GM21367 (cell line): ENCODE results near the gene DDX6.

ENCODE experiments used
- ATAC-seq: cut with Tn5 transposase; IDR thresholded peaks from one replicate; pipeline ENCODE4 v1.9.1; 2021; ENCODE audit not compliant: unreplicated experiment

DDX6 gene

GRCh38 chr11:118705791-118706545, 85.0 kb downstream of the DDX6 start:
- ATAC-seq: no peak

GRCh38 chr11:118705111-118705741, 85.7 kb downstream of the DDX6 start:
- ATAC-seq: no peak

DNA sequence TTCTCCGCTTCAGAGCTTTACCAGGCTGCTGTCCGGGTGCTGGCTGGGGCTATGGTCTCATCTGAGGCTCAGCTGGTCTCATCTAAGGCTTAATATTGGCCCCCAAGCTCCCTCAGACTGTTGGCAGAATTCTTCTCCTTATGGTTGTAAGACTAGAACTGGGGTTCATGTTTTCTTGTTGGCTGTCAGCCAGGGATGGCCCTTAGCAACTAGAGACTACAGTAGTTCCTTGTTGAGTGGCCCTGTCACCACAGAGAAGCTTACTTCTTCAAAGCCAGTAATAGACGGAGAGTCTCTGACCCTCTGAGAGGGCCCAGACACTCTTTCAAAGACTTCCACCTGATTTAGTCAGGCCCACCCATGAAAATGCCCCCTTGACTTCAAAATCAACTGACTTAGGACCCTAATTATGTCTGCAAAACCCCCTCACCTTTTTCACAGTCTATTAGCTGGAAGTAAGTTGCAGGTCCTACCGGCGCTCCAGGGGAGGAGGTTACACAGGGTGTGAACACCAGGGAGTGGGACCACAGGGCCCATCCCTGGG, 87.3 kb downstream of the DDX6 start:
- ATAC-seq: no peak

GRCh38 chr11:118699506-118700220, 91.3 kb downstream of the DDX6 start:
- no peak for ATAC-seq
